H1 (cell line): ENCODE results near the gene ABCA13. TPM values are rescaled to one million over a fixed set of nuclear protein-coding genes. Genes with fewer than 3 reads are reported as not detected.

Experiments used
- BACH1 ChIP-seq: IDR thresholded peaks from 2 replicates; pipeline ENCODE4 v1.6.1; 2012; ENCODE audit warnings: low read length, improper control_type of control experiment
- FOSL1 ChIP-seq: IDR thresholded peaks from 2 replicates; pipeline ENCODE4 v1.6.1; 2011; ENCODE audit warnings: mild to moderate bottlenecking, low read depth, low read length, moderate library complexity; ENCODE audit not compliant: insufficient read depth
- GTF2F1 ChIP-seq: IDR thresholded peaks from 2 replicates; pipeline ENCODE4 v1.6.1; 2012; ENCODE audit warnings: low read depth, low read length, improper control_type of control experiment, borderline replicate concordance
- NRF1 ChIP-seq: IDR thresholded peaks from 2 replicates; pipeline ENCODE4 v1.6.1; 2011; ENCODE audit warnings: mild to moderate bottlenecking, low read depth, low read length, improper control_type of control experiment
- TAF7 ChIP-seq: optimal IDR thresholded peaks from 2 replicates; pipeline ENCODE3; 2011; ENCODE audit warnings: low read depth, mild to moderate bottlenecking, inconsistent platforms, low read length, moderate library complexity, borderline replicate concordance
- polyA plus RNA-seq, 7 experiments: library from polyadenylated mRNA; depleted of rRNA in 3 of 7; stranded (reverse) in 5 of 7; unstranded in 2 of 7; fragments of >200 nt in 5 of 7; fragments of 200-250 nt in 2 of 7; gene quantifications; 1 replicate in 5 of 7; 2 replicates in 1 of 7; 4 replicates in 1 of 7; pipeline versions ENCODE4 v1.2.1 to v1.2.3, GENCODE V29; 2011 to 2013; ENCODE audit warnings: missing spikeins in 2 of 7, mixed read lengths in 2 of 7
- total RNA-seq: library from RNA; stranded (reverse); fragmentation: NEBNext Ultra II Directional; extraction: Animal tissue kit (Norgen Biotek cat#: 25700); gene quantifications from 2 replicates; pipeline ENCODE4 v1.2.1, GENCODE V29; 2021
- TF ChIP-seq, protein P1 (sequence below): fragments of 300-600 bp; sonication (generic); IDR thresholded peaks from 2 replicates; pipeline ENCODE4 v1.7.1; 2012; ENCODE audit warnings: low read length, moderate library complexity, mild to moderate bottlenecking, inconsistent platforms; ENCODE audit not compliant: insufficient replicate concordance
- TF ChIP-seq, protein P2 (sequence below), 3 experiments: IDR thresholded peaks; 1 replicate in 2 of 3; 2 replicates in 1 of 3; pipeline versions ENCODE4 v1.5.1 to v1.6.1; 2011; ENCODE audit warnings: low read length in 3 of 3, mild to moderate bottlenecking in 3 of 3, inconsistent platforms in 2 of 3, low read depth in 1 of 3, moderate library complexity in 1 of 3; ENCODE audit not compliant: insufficient read depth in 1 of 3; ENCODE audit errors: control extremely low read depth in 1 of 3

ABCA13 gene
- total and polyA plus RNA-seq, 2 of the 8 experiments (the other 6 are each of a cell fraction or from before 2014, with no cell fraction given): 0.07 to 0.09 TPM

GRCh38 chr7:48595756-48596155 is 424.5 kb downstream of the ABCA13 start (continued):
- TF ChIP-seq, protein P1, sequence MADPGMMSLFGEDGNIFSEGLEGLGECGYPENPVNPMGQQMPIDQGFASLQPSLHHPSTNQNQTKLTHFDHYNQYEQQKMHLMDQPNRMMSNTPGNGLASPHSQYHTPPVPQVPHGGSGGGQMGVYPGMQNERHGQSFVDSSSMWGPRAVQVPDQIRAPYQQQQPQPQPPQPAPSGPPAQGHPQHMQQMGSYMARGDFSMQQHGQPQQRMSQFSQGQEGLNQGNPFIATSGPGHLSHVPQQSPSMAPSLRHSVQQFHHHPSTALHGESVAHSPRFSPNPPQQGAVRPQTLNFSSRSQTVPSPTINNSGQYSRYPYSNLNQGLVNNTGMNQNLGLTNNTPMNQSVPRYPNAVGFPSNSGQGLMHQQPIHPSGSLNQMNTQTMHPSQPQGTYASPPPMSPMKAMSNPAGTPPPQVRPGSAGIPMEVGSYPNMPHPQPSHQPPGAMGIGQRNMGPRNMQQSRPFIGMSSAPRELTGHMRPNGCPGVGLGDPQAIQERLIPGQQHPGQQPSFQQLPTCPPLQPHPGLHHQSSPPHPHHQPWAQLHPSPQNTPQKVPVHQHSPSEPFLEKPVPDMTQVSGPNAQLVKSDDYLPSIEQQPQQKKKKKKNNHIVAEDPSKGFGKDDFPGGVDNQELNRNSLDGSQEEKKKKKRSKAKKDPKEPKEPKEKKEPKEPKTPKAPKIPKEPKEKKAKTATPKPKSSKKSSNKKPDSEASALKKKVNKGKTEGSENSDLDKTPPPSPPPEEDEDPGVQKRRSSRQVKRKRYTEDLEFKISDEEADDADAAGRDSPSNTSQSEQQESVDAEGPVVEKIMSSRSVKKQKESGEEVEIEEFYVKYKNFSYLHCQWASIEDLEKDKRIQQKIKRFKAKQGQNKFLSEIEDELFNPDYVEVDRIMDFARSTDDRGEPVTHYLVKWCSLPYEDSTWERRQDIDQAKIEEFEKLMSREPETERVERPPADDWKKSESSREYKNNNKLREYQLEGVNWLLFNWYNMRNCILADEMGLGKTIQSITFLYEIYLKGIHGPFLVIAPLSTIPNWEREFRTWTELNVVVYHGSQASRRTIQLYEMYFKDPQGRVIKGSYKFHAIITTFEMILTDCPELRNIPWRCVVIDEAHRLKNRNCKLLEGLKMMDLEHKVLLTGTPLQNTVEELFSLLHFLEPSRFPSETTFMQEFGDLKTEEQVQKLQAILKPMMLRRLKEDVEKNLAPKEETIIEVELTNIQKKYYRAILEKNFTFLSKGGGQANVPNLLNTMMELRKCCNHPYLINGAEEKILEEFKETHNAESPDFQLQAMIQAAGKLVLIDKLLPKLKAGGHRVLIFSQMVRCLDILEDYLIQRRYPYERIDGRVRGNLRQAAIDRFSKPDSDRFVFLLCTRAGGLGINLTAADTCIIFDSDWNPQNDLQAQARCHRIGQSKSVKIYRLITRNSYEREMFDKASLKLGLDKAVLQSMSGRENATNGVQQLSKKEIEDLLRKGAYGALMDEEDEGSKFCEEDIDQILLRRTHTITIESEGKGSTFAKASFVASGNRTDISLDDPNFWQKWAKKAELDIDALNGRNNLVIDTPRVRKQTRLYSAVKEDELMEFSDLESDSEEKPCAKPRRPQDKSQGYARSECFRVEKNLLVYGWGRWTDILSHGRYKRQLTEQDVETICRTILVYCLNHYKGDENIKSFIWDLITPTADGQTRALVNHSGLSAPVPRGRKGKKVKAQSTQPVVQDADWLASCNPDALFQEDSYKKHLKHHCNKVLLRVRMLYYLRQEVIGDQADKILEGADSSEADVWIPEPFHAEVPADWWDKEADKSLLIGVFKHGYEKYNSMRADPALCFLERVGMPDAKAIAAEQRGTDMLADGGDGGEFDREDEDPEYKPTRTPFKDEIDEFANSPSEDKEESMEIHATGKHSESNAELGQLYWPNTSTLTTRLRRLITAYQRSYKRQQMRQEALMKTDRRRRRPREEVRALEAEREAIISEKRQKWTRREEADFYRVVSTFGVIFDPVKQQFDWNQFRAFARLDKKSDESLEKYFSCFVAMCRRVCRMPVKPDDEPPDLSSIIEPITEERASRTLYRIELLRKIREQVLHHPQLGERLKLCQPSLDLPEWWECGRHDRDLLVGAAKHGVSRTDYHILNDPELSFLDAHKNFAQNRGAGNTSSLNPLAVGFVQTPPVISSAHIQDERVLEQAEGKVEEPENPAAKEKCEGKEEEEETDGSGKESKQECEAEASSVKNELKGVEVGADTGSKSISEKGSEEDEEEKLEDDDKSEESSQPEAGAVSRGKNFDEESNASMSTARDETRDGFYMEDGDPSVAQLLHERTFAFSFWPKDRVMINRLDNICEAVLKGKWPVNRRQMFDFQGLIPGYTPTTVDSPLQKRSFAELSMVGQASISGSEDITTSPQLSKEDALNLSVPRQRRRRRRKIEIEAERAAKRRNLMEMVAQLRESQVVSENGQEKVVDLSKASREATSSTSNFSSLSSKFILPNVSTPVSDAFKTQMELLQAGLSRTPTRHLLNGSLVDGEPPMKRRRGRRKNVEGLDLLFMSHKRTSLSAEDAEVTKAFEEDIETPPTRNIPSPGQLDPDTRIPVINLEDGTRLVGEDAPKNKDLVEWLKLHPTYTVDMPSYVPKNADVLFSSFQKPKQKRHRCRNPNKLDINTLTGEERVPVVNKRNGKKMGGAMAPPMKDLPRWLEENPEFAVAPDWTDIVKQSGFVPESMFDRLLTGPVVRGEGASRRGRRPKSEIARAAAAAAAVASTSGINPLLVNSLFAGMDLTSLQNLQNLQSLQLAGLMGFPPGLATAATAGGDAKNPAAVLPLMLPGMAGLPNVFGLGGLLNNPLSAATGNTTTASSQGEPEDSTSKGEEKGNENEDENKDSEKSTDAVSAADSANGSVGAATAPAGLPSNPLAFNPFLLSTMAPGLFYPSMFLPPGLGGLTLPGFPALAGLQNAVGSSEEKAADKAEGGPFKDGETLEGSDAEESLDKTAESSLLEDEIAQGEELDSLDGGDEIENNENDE: no peak
- TF ChIP-seq BACH1 (no peak), TAF7 (no peak), NRF1 (no peak), FOSL1 (no peak), GTF2F1 (no peak)
- TF ChIP-seq, protein P2, sequence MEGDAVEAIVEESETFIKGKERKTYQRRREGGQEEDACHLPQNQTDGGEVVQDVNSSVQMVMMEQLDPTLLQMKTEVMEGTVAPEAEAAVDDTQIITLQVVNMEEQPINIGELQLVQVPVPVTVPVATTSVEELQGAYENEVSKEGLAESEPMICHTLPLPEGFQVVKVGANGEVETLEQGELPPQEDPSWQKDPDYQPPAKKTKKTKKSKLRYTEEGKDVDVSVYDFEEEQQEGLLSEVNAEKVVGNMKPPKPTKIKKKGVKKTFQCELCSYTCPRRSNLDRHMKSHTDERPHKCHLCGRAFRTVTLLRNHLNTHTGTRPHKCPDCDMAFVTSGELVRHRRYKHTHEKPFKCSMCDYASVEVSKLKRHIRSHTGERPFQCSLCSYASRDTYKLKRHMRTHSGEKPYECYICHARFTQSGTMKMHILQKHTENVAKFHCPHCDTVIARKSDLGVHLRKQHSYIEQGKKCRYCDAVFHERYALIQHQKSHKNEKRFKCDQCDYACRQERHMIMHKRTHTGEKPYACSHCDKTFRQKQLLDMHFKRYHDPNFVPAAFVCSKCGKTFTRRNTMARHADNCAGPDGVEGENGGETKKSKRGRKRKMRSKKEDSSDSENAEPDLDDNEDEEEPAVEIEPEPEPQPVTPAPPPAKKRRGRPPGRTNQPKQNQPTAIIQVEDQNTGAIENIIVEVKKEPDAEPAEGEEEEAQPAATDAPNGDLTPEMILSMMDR (IDR thresholded peaks at IDR 0.05; ENCODE audit: control extremely low read depth in 1 of 3, insufficient read depth in 1 of 3, low read depth in 1 of 3, low read length in 3 of 3): no peak
